GM21529 (cell line): ENCODE measurements around the gene MUC5AC.
"Not testable (repeated sequence)": the region's sequence is repeated elsewhere in the genome, so short reads cannot be mapped to it uniquely, and the experiment has no call there.

Source experiments
- ATAC-seq: cut with Tn5 transposase; IDR thresholded peaks from one replicate; pipeline ENCODE4 v1.9.1; 2021; ENCODE audit not compliant: unreplicated experiment

MUC5AC gene

DNA sequence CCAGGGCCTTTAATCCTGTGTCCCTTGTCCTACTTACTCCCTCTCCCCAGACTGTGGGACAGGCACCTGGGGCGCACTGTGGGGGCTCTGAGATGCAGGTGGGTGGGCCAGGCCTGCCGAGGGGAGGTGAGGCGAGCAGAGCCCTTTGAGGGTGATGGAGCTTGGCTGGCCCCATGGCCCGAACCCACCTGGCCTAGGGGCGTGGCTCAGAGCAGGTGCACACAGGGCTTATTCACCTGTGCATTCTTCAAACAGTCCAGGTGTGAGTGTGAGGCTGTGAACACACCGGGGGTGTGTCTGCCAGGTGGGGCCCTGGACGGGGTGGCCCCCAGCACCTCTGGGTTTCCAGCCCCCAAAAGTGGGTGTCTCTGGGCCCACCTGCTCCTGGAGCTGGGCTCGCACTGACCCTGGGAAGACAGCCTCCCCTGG lies 9.0 kb upstream of the MUC5AC start:
- ATAC-seq = no peak

- no peak for ATAC-seq
Observed at GRCh38 chr11:1149545-1149944, 8.2 kb upstream of the MUC5AC start.

GRCh38 chr11:1150116-1150515 lies 7.6 kb upstream of the MUC5AC start:
- ATAC-seq = no peak

GRCh38 chr11:1150769-1151365 lies 6.9 kb upstream of the MUC5AC start:
- ATAC-seq = no peak

- no peak for ATAC-seq
Observed at GRCh38 chr11:1151366-1152315, 6.1 kb upstream of the MUC5AC start.

- no peak for ATAC-seq
Observed at GRCh38 chr11:1152316-1153104, 5.2 kb upstream of the MUC5AC start.

GRCh38 chr11:1153105-1153950 lies 4.4 kb upstream of the MUC5AC start:
- no peak for ATAC-seq

- no peak for ATAC-seq
Observed at GRCh38 chr11:1153951-1154493, 3.7 kb upstream of the MUC5AC start.

DNA sequence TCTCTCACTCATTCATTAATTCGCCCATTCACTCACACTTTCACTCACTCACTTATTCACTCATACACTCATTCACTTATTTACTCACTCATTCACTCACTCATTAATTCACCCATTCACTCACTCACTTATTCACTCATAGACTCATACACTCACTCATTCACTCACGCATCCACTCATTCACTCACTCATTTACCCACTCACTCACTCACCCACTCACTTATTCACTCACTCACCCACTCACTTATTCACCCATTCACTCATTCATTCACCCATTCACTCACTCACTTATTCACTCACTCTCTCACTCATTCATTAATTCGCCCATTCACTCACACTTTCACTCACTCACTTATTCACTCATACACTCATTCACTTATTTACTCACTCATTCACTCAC lies 3.1 kb upstream of the MUC5AC start:
- ATAC-seq = not testable (repeated sequence)

DNA sequence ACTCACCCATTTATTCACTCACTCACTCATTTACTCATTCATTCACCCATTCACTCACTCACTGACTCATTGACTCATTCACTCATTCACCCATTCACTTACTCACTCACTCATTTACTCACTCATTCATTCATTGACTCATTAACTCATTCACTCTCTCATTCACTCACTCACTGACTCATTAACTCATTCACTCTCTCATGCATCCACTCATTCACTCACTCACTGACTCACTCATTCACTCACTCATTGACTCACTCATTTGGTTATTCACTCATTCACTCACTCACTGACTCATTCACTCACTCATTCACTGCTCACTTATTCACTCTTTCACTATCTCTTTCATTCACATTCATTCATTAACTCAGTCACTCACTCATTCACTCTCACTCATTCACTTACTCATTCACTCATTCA lies 2.5 kb upstream of the MUC5AC start:
- no peak for ATAC-seq

- ATAC-seq = no peak
Observed at GRCh38 chr11:1156506-1157340, 1.0 kb upstream of the MUC5AC start.

DNA sequence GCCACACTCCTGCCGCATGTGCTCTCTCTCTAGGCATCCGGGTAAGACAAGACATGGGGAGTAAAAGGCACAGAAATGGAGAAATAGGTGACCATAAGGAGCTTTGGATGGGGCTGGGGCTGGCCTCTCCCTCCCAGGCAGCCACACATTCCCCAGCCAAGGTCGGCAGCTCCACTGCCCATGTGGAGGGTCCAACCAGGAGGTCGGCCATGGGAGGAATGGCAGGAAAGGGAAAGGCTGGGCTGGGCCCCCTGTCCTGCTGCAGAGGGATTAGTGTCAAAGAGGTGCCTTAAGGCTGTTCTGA lies 460 bp upstream of the MUC5AC start:
- ATAC-seq = no peak

DNA sequence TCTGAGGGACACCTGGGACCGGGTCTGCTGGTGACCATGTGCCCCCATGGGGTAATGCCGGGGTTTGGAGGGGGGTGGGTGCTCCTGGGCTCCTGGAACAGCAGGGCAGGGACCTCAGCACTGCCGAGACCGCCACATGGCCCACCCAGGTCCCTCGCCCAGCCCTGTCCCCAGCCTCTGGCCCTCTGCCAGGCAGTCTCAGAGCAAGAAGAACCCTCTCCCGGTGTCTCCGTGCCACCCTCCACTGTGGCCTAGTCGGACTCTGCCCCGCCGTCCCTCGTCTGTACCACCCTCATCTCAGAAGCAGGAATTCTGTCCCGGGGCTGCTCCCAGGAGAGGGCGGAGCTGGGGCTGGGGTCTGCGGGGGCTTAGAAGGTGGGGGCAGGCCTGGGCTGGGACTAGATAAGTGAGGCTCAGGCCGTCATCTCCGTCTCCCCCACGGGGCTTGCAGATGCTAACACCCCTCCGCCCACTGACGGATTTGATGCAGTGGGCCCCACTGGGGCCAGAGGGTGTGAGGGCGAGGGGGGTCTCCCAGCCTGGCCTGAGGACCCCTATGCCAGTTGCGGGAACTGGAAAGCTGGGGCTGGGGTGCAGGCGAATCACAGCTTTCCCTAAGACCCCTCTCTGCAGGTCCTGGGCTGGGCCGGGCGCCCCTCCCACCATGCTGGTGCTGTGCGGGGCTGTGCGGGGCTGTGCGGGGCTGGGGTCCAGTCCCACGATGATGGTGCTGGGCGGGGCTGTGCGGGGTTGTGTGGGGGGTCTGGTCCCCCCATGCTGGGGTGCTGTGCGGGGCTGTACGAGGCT lies 1.1 kb downstream of the MUC5AC start:
- ATAC-seq = no peak

GRCh38 chr11:1159488-1160220 lies 1.9 kb downstream of the MUC5AC start:
- ATAC-seq = not testable (repeated sequence)

DNA sequence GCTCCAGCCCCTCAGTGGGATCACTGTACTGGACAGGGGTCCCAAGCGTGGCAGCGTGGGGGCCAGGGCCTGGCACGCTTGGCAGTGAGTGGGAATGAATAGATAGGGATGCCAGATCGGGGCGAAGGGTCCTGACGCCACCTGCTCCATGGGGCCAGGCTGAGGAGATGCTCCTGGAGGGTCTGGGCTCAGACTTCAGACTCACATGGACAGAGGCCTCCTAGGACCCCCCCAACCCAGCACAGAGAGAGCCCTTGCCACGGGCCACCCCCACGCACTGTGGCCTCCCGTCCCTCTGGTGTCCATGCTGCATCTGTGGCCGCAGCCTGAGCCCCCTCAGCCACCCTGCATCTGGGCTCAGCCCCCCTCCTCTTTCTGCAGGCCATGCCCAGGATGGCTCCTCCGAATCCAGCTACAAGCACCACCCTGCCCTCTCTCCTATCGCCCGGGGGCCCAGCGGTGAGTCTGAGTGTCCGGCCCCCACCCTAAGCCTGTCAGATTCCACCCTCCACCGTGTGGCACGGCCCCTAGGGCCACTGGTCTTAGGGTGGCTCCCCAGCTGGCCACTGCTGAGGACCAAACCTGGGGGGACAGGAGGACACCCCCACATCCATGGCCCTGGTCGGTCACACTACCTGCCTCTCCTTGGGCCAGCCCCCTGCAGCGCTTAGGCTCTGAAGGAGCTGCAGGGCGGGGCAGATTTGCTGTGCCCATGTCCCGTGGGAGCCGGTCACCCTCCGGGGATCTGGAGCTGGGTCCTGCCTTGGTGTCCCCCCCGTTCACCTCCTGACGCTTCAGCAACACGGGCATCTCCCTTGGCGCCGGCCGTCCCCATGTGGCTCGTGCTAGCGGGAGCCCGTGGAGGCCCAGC lies 2.7 kb downstream of the MUC5AC start:
- no peak for ATAC-seq

- no peak for ATAC-seq
Observed at GRCh38 chr11:1161410-1162137, 3.8 kb downstream of the MUC5AC start.

DNA sequence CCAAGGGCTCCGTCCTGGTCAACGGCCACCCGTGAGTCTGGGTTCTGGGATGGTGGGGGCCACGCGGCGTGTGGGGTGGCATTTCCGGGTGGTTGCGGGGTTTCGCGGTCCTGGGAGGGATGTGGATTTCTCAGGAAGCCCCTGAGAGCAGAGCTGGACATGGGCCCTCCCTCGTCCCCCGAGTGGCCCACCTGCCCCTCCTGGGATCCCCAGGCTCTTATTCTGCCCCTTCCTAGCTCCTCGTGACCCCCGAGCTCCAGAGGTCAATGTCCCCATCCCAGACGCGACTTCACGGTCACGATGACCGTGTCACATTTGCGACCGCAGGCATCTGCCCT lies 4.4 kb downstream of the MUC5AC start:
- no peak for ATAC-seq
